ENCODE results near the gene SEZ6. TPM values are rescaled to one million over a fixed set of nuclear protein-coding genes. Genes with fewer than 3 reads are reported as not detected.

Gene SEZ6
- total RNA-seq, 1 experiment from 2014 or later, result 20.5 TPM

- Histone ChIP-seq H3K4me3 (no peak overlapping the region), H3K27ac (no peak overlapping the region), H3K9me3 (replicated peaks) (no peaks in the 10 kb centered on the region), H3K4me1 (no peaks in the 10 kb centered on the region), H3K36me3 (peaks cover 94% of the 10 kb centered on the region), H3K27me3 (no peaks in the 10 kb centered on the region)
- DNase-seq, result no peak
Measured at GRCh38 chr17:28917465-28917864, 88.4 kb downstream of the SEZ6 start.

GRCh38 chr17:28917029-28917428 is 88.8 kb downstream of the SEZ6 start:
- H3K9me3 ChIP-seq (replicated peaks), result no peaks in the 10 kb centered on the region
- no peaks in the 10 kb centered on the region for H3K27me3 ChIP-seq
- no peak overlapping the region for H3K4me3 ChIP-seq

GRCh38 chr17:28916302-28916934 is 89.4 kb downstream of the SEZ6 start:
- H3K9me3 ChIP-seq (replicated peaks), result no peaks in the 10 kb centered on the region
- peaks cover 95% of the 10 kb centered on the region for H3K36me3 ChIP-seq
- H3K4me3 ChIP-seq, result no peak overlapping the region
- H3K27me3 ChIP-seq, result no peaks in the 10 kb centered on the region
- H3K27ac ChIP-seq, result no peak overlapping the region
- DNase-seq, result peak in 1 of 2 experiments; percentile 62
- H3K4me1 ChIP-seq, result no peaks in the 10 kb centered on the region

More at GRCh38 chr17:28917029-28917428, 88.8 kb downstream of the SEZ6 start:
- DNase-seq, result no peak
- Histone ChIP-seq H3K27ac (no peak overlapping the region), H3K36me3 (peaks cover 95% of the 10 kb centered on the region), H3K4me1 (no peaks in the 10 kb centered on the region)

- peaks cover 16% of the 10 kb centered on the region for H3K4me1 ChIP-seq
- H3K27me3 ChIP-seq, result no peaks in the 10 kb centered on the region
- H3K9me3 ChIP-seq (replicated peaks), result no peaks in the 10 kb centered on the region
- DNase-seq, result no peak
- no peak overlapping the region for H3K4me3 ChIP-seq
- H3K36me3 ChIP-seq, result peaks cover 97% of the 10 kb centered on the region
- no peak overlapping the region for H3K27ac ChIP-seq
Measured at GRCh38 chr17:28912938-28913333, 92.9 kb downstream of the SEZ6 start.

GRCh38 chr17:28912281-28912937 is 93.4 kb downstream of the SEZ6 start:
- no peaks in the 10 kb centered on the region for H3K27me3 ChIP-seq
- DNase-seq, result no peak

GRCh38 chr17:28911411-28912045 is 94.3 kb downstream of the SEZ6 start:
- Histone ChIP-seq H3K27me3 (no peaks in the 10 kb centered on the region), H3K36me3 (peaks cover 97% of the 10 kb centered on the region), H3K4me3 (no peak overlapping the region), H3K9me3 (replicated peaks) (no peaks in the 10 kb centered on the region), H3K27ac (no peak overlapping the region), H3K4me1 (peaks cover 21% of the 10 kb centered on the region)
- DNase-seq, result no peak

More at GRCh38 chr17:28912281-28912937, 93.4 kb downstream of the SEZ6 start:
- no peaks in the 10 kb centered on the region for H3K9me3 ChIP-seq (replicated peaks)
- peaks cover 21% of the 10 kb centered on the region for H3K4me1 ChIP-seq
- H3K36me3 ChIP-seq, result peaks cover 97% of the 10 kb centered on the region
- H3K4me3 ChIP-seq, result no peak overlapping the region
- no peak overlapping the region for H3K27ac ChIP-seq

- Histone ChIP-seq H3K27ac (no peak overlapping the region), H3K36me3 (peaks cover 91% of the 10 kb centered on the region), H3K4me1 (peaks cover 21% of the 10 kb centered on the region), H3K9me3 (replicated peaks) (no peaks in the 10 kb centered on the region), H3K27me3 (no peaks in the 10 kb centered on the region), H3K4me3 (no peak overlapping the region)
- no peak for DNase-seq
Measured at GRCh38 chr17:28910534-28910933, 95.3 kb downstream of the SEZ6 start.

- Histone ChIP-seq H3K27me3 (no peaks in the 10 kb centered on the region), H3K4me1 (peaks cover 21% of the 10 kb centered on the region), H3K27ac (peak overlapping the region; percentile 46), H3K36me3 (peaks cover 79% of the 10 kb centered on the region), H3K9me3 (replicated peaks) (no peaks in the 10 kb centered on the region), H3K4me3 (no peak overlapping the region)
- peak in 1 of 2 experiments; percentile 48 for DNase-seq
Measured at GRCh38 chr17:28908640-28909167, 97.1 kb downstream of the SEZ6 start.

GRCh38 chr17:28907709-28908475 is 97.9 kb downstream of the SEZ6 start:
- peaks cover 21% of the 10 kb centered on the region for H3K4me1 ChIP-seq
- peak overlapping the region; percentile 46 for H3K27ac ChIP-seq
- H3K4me3 ChIP-seq, result no peak overlapping the region
- peaks cover 71% of the 10 kb centered on the region for H3K36me3 ChIP-seq
- peak; percentile 40 to 55 for DNase-seq
- H3K9me3 ChIP-seq (replicated peaks), result no peaks in the 10 kb centered on the region
- H3K27me3 ChIP-seq, result no peaks in the 10 kb centered on the region

- peaks cover 61% of the 10 kb centered on the region for H3K36me3 ChIP-seq
- H3K27me3 ChIP-seq, result no peaks in the 10 kb centered on the region
- no peak overlapping the region for H3K4me3 ChIP-seq
- no peak overlapping the region for H3K27ac ChIP-seq
- no peak for DNase-seq
- no peaks in the 10 kb centered on the region for H3K9me3 ChIP-seq (replicated peaks)
- H3K4me1 ChIP-seq, result peaks cover 21% of the 10 kb centered on the region
Measured at GRCh38 chr17:28906706-28907438, 99.0 kb downstream of the SEZ6 start.

GRCh38 chr17:28906276-28906675 is 99.6 kb downstream of the SEZ6 start:
- no peaks in the 10 kb centered on the region for H3K9me3 ChIP-seq (replicated peaks)
- no peak overlapping the region for H3K27ac ChIP-seq
- H3K4me3 ChIP-seq, result no peak overlapping the region
- peaks cover 21% of the 10 kb centered on the region for H3K4me1 ChIP-seq
- H3K36me3 ChIP-seq, result peaks cover 55% of the 10 kb centered on the region
- no peak for DNase-seq
- H3K27me3 ChIP-seq, result no peaks in the 10 kb centered on the region

Measured in SJCRH30 (cell line).